HepG2 (cell line): Measurements from ENCODE around the gene C16orf54. TPM values are rescaled to one million over a fixed set of nuclear protein-coding genes. Genes with fewer than 3 reads are reported as not detected.

Experiments
- ATAC-seq: fragments of 200-7000 bp; cut with Tn5 transposase; 3 replicates; pipeline ENCODE4 v1.9.1; 2020; ENCODE audit warnings: mild to moderate bottlenecking, moderate library complexity
- BruUV-seq: library from RNA; stranded (reverse); fragments of 400-500 nt; replicated peaks from 2 replicates; lab custom pipeline; 2021; lab: Mats Ljungman, UMichigan
- CTCF ChIA-PET: fragments of 300-600 bp; formaldehyde crosslinking; extraction: SDS; loops from one replicate; lab custom pipeline; 2021; ENCODE audit warnings: low total read pairs, inconsistent platforms, low intra/inter-chr PET ratio; lab: Yijun Ruan, JAX
- POLR2A ChIA-PET: fragments of 350-600 bp; sonication (Branson Sonifier 250); formaldehyde crosslinking; loops from one replicate; lab custom pipeline; 2020; ENCODE audit warnings: antibody characterized with exemption, inconsistent platforms; lab: Yijun Ruan, JAX
- DNase-seq: peaks from one replicate; pipeline ENCODE4 v3.0.0-alpha.2; 2015; ENCODE audit warnings: low spot score
- FAIRE-seq: peaks from 3 replicates; lab custom pipeline; 2011; peaks lifted over from hg19 to GRCh38; lab: Jason Lieb, UNC
- H2AFZ ChIP-seq: one replicate; pipeline ENCODE4 v1.6.1; 2011; ENCODE audit warnings: low read length, inconsistent platforms
- H3K27ac ChIP-seq: fragments of 300-600 bp; 3 replicates; pipeline ENCODE4 v1.8.0; 2011; ENCODE audit warnings: mixed run types, mild to moderate bottlenecking, mixed read lengths, low read length, inconsistent platforms; ENCODE audit not compliant: insufficient read depth; ENCODE audit errors: extremely low read length
- H3K27me3 ChIP-seq, 2 experiments: fragments of 200-600 bp in 1 of 2; 2 replicates in 1 of 2; 3 replicates in 1 of 2; pipeline versions ENCODE4 v1.6.0 to v1.8.0; 2011; ENCODE audit warnings: low read length in 2 of 2, mild to moderate bottlenecking in 2 of 2, moderate library complexity in 2 of 2, inconsistent platforms in 1 of 2; ENCODE audit not compliant: insufficient read depth in 2 of 2, control insufficient read depth in 1 of 2
- H3K36me3 ChIP-seq, 2 experiments: fragments of 200-600 bp in 1 of 2; replicated peaks in 1 of 2; 2 replicates in 1 of 2; 3 replicates in 1 of 2; pipeline versions ENCODE4 v1.5.1 to v1.8.0; 2011; ENCODE audit warnings: low read length in 2 of 2, inconsistent platforms in 1 of 2; ENCODE audit not compliant: insufficient read depth in 2 of 2, control insufficient read depth in 1 of 2
- H3K4me1 ChIP-seq: 2 replicates; pipeline ENCODE4 v1.5.1; 2012; ENCODE audit warnings: low read length, inconsistent platforms; ENCODE audit not compliant: insufficient read depth
- H3K4me2 ChIP-seq: 2 replicates; pipeline ENCODE4 v1.6.0; 2011; ENCODE audit warnings: low read depth, low read length, inconsistent platforms
- H3K4me3 ChIP-seq, 3 experiments: fragments of 200-600 bp in 1 of 3; sonication (generic), shearing (Covaris generic) in 1 of 3; replicated peaks in 1 of 3; 2 replicates each; pipeline ENCODE4 v1.5.1; 2011 to 2016; ENCODE audit warnings: low read length in 3 of 3, inconsistent platforms in 2 of 3, low read depth in 2 of 3, mild to moderate bottlenecking in 2 of 3, control low read depth in 1 of 3, mixed read lengths in 1 of 3; ENCODE audit not compliant: insufficient read depth in 1 of 3
- H3K79me2 ChIP-seq: one replicate; pipeline ENCODE4 v1.6.1; 2011; ENCODE audit warnings: low read length, inconsistent platforms; ENCODE audit not compliant: insufficient read depth
- H3K9ac ChIP-seq: 2 replicates; pipeline ENCODE4 v1.6.0; 2011; ENCODE audit warnings: mild to moderate bottlenecking, low read depth, low read length, inconsistent platforms; ENCODE audit not compliant: insufficient read depth
- H3K9me3 ChIP-seq: 2 replicates; pipeline ENCODE4 v1.5.1; 2012; ENCODE audit warnings: mild to moderate bottlenecking, low read length
- H4K20me1 ChIP-seq: 2 replicates; pipeline ENCODE4 v1.6.0; 2011; ENCODE audit warnings: inconsistent platforms, mild to moderate bottlenecking, low read length, moderate library complexity; ENCODE audit not compliant: insufficient read depth
- DPF2 ChIP-seq: sonication (generic); formaldehyde crosslinking; IDR thresholded peaks from 2 replicates; pipeline ENCODE4 v1.4.0; 2020; ENCODE audit warnings: mild to moderate bottlenecking, low read depth, missing genetic modification reagents, borderline replicate concordance
- KDM5A ChIP-seq: fragments of 200-600 bp; sonication (generic); IDR thresholded peaks from 2 replicates; pipeline ENCODE4 v1.7.0; 2018; ENCODE audit warnings: antibody characterized with exemption, mild to moderate bottlenecking, low read length, borderline replicate concordance
- KLF9 ChIP-seq: IDR thresholded peaks from 2 replicates; pipeline ENCODE4 v1.6.1; 2016; ENCODE audit warnings: low read depth
- MAFF ChIP-seq: IDR thresholded peaks from 2 replicates; pipeline ENCODE4 v1.6.1; 2011; ENCODE audit warnings: low read depth, low read length, improper control_type of control experiment
- SMYD3 ChIP-seq: sonication (generic); formaldehyde crosslinking; IDR thresholded peaks from 2 replicates; pipeline ENCODE4 v1.8.1; 2023; ENCODE audit warnings: mild to moderate bottlenecking, missing genetic modification reagents
- TBP ChIP-seq: sonication (generic); formaldehyde crosslinking; IDR thresholded peaks from 2 replicates; pipeline ENCODE4 v1.5.0; 2020; ENCODE audit warnings: missing genetic modification reagents
- TGIF2 ChIP-seq: IDR thresholded peaks from 2 replicates; pipeline ENCODE4 v1.6.1; 2016; ENCODE audit warnings: control low read depth, missing compliant biosample characterization
- TSC22D2 ChIP-seq: sonication (generic); formaldehyde crosslinking; IDR thresholded peaks from 2 replicates; pipeline ENCODE4 v1.5.1; 2020; ENCODE audit warnings: missing genetic modification reagents, mild to moderate bottlenecking, borderline replicate concordance
- ZMYM4 ChIP-seq: sonication (generic); formaldehyde crosslinking; IDR thresholded peaks from 2 replicates; pipeline ENCODE4 v1.8.1; 2023; ENCODE audit warnings: mild to moderate bottlenecking, missing genetic modification reagents
- ZNF235 ChIP-seq: sonication (generic); formaldehyde crosslinking; IDR thresholded peaks from 2 replicates; pipeline ENCODE4 v1.8.1; 2023; ENCODE audit warnings: mild to moderate bottlenecking, missing genetic modification reagents, borderline replicate concordance
- WGBS: methylation state at CpG from one replicate; pipeline ENCODE4 v1.1.6; 2017; ENCODE audit warnings: low lambda C conversion rate; 5-methylcytosine and 5-hydroxymethylcytosine counted together
- in situ Hi-C: cut with HindIII; loops from 2 replicates; pipeline ENCODE4 v1.10.0; 2017; ENCODE audit warnings: low pct_unique_long_range_greater_than_20kb; ENCODE audit not compliant: extremely low pct_ligation_motif_present
- intact Hi-C: fragments of 100-400 bp; cut with micrococcal nuclease; formaldehyde crosslinking; loops from one replicate; pipeline ENCODE4 v1.10.0; 2022; ENCODE audit not compliant: unreplicated experiment
- polyA plus RNA-seq, 8 experiments: library from polyadenylated mRNA; depleted of rRNA in 3 of 8; stranded (reverse) in 7 of 8; unstranded in 1 of 8; fragments of >200 nt; fragmentation: Illumina TruSeq in 4 of 8; extraction: Trizol in 4 of 8; gene quantifications; 2 replicates each; pipeline versions ENCODE4 v1.2.1 to v1.2.3, GENCODE V29; 2011 to 2016; ENCODE audit warnings: low read depth in 4 of 8, missing spikeins in 1 of 8, mixed read lengths in 1 of 8; ENCODE audit not compliant: insufficient read depth in 1 of 8
- total RNA-seq, 5 experiments: library from RNA; depleted of rRNA; stranded (reverse); fragments of >200 nt; fragmentation: Illumina TruSeq; extraction: Trizol; gene quantifications; 2 replicates each; pipeline ENCODE4 v1.2.3, GENCODE V29; 2016; ENCODE audit warnings: low read depth in 1 of 5
- TF ChIP-seq, protein P1 (sequence below): sonication (generic); formaldehyde crosslinking; IDR thresholded peaks from 2 replicates; pipeline ENCODE4 v1.4.0; 2020; ENCODE audit warnings: mild to moderate bottlenecking, missing genetic modification reagents, borderline replicate concordance
- TF ChIP-seq, protein P2 (sequence below): IDR thresholded peaks from 2 replicates; pipeline ENCODE4 v1.6.1; 2016; ENCODE audit warnings: missing compliant biosample characterization, missing genetic modification reagents, borderline replicate concordance
- TF ChIP-seq, protein P3 (sequence below): sonication (generic); formaldehyde crosslinking; IDR thresholded peaks from 2 replicates; pipeline ENCODE4 v1.4.0; 2020; ENCODE audit warnings: missing genetic modification reagents, mild to moderate bottlenecking, borderline replicate concordance
- TF ChIP-seq, protein P4 (sequence below): sonication (generic); formaldehyde crosslinking; IDR thresholded peaks from 2 replicates; pipeline ENCODE4 v1.4.0; 2020; ENCODE audit warnings: mild to moderate bottlenecking, missing genetic modification reagents

C16orf54 gene
- total and polyA plus RNA-seq, 2 of the 13 experiments (the other 11 are each of a cell fraction or from before 2014, with no cell fraction given): not detected

DNA sequence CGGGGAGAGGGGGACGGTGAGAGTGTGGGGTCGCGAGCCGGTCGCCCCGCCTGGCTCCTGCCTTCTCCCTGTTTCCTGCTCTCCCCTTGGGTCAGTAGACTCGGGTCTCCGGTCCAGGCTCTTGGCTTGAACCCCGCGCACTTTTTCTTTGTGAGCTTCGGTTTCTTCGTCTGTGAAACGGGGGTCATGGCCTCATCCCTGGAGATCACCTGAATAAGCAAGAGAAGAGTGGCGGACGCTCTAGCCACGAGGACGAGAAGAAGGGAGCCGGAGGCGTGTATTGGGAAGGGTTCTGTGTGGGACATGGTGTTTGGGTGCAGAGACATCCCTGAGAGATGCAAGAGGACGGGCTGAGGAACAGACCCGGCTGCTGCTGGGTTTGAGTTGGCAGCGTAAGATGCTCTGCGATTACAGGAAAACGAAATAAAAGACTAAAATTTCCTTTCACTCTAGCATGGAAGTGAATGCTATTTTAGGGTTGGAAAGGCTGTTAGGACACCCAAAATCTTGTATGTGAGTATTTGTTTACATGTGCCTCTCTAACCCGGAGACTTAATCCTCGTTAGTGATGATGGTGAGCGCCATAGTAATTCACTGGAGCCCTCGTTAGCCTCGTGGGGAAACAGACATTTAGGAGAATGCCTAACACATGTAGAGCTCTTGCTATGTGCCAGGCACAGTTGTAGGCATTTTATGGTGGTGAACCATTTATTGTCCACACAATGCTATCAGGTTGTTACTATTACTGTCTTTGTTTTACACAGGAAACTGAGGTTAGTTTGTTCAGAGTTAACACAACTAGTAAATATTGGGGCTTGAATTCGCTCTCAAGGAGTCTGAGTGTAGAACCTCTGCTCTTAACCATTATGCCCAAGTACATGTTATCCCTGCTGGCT is 45.4 kb upstream of the C16orf54 start:
- Histone ChIP-seq H3K79me2 (peaks cover 56% of the 10 kb centered on the region), H4K20me1 (no peaks in the 10 kb centered on the region), H3K9ac (peak overlapping the region; percentile 80), H3K4me2 (peak overlapping the region; percentile 92), H3K36me3 (peaks cover 0 to 8% of the 10 kb centered on the region in 2 experiments; a peak in 4 of 5 replicates), H3K4me1 (peaks cover 59% of the 10 kb centered on the region), H3K27ac (peak overlapping the region; percentile 60), H3K9me3 (no peaks in the 10 kb centered on the region), H3K4me3 (peak overlapping the region; percentile 77 to 97 (median 84)), H2AFZ (no peak overlapping the region), H3K27me3 (no peaks in the 10 kb centered on the region; a peak in 1 of 5 replicates)
- no peak for FAIRE-seq
- WGBS: under 1% methylated on average over 27 of the region's 31 CpGs
- intact Hi-C loops (loop anchor here (1.0 to 5.0 kb wide), 2 partner anchors 14 to 54 kb away; no protein-coding TSS in a partner anchor), in situ Hi-C loops (no loop called here)
- TSS peak; percentile 72 for BruUV-seq
- POLR2A ChIA-PET: interaction anchor here (0.6 to 4.0 kb wide), 20 partner anchors 12 to 274 kb away, joined by 3 to 37 read pairs (median 10); partner anchors contain the start of genes ALDOA, ASPHD1, MAZ and MVP
- ATAC-seq: peak; percentile 45
- no peak for DNase-seq
- CTCF ChIA-PET: interaction anchor here (0.8 to 1.7 kb wide), 3 partner anchors 25 to 62 kb away, joined by 3 to 4 read pairs (median 3); partner anchors contain the start of gene PAGR1
- TF ChIP-seq KLF9 (CRISPR knock-in tag) (no peak), SMYD3 (CRISPR knock-in tag) (peak; percentile 12; the same call in 1 of the 2 replicates), TGIF2 (CRISPR knock-in tag) (no peak), TBP (CRISPR knock-in tag) (no peak), DPF2 (no peak), MAFF (no peak), TSC22D2 (CRISPR knock-in tag) (0 out of 2 replicates have a peak, but pooled peaks have one; percentile 6), ZMYM4 (CRISPR knock-in tag) (0 out of 2 replicates have a peak, but pooled peaks have one; percentile 16), KDM5A (peak; percentile 80), ZNF235 (CRISPR knock-in tag) (peak; percentile 84; the same call in 1 of the 2 replicates)
- TF ChIP-seq, protein P1, sequence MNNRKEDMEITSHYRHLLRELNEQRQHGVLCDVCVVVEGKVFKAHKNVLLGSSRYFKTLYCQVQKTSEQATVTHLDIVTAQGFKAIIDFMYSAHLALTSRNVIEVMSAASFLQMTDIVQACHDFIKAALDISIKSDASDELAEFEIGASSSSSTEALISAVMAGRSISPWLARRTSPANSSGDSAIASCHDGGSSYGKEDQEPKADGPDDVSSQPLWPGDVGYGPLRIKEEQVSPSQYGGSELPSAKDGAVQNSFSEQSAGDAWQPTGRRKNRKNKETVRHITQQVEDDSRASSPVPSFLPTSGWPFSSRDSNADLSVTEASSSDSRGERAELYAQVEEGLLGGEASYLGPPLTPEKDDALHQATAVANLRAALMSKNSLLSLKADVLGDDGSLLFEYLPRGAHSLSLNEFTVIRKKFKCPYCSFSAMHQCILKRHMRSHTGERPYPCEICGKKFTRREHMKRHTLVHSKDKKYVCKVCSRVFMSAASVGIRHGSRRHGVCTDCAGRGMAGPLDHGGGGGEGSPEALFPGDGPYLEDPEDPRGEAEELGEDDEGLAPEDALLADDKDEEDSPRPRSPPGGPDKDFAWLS: no peak
- TF ChIP-seq, protein P2, sequence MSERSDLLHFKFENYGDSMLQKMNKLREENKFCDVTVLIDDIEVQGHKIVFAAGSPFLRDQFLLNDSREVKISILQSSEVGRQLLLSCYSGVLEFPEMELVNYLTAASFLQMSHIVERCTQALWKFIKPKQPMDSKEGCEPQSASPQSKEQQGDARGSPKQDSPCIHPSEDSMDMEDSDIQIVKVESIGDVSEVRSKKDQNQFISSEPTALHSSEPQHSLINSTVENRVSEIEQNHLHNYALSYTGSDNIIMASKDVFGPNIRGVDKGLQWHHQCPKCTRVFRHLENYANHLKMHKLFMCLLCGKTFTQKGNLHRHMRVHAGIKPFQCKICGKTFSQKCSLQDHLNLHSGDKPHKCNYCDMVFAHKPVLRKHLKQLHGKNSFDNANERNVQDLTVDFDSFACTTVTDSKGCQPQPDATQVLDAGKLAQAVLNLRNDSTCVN: no peak
- TF ChIP-seq, protein P3, sequence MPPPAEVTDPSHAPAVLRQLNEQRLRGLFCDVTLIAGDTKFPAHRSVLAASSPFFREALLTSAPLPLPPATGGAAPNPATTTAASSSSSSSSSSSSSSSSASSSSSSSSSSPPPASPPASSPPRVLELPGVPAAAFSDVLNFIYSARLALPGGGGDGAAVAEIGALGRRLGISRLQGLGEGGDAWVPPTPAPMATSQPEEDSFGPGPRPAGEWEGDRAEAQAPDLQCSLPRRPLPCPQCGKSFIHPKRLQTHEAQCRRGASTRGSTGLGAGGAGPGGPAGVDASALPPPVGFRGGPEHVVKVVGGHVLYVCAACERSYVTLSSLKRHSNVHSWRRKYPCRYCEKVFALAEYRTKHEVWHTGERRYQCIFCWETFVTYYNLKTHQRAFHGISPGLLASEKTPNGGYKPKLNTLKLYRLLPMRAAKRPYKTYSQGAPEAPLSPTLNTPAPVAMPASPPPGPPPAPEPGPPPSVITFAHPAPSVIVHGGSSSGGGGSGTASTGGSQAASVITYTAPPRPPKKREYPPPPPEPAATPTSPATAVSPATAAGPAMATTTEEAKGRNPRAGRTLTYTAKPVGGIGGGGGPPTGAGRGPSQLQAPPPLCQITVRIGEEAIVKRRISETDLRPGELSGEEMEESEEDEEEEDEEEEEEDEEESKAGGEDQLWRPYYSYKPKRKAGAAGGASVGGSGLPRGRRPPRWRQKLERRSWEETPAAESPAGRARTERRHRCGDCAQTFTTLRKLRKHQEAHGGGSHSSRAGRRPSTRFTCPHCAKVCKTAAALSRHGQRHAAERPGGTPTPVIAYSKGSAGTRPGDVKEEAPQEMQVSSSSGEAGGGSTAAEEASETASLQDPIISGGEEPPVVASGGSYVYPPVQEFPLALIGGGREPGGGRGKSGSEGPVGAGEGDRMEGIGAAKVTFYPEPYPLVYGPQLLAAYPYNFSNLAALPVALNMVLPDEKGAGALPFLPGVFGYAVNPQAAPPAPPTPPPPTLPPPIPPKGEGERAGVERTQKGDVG (CRISPR knock-in tag): peak; percentile 14; the same call in 1 of the 2 replicates
- TF ChIP-seq, protein P4, sequence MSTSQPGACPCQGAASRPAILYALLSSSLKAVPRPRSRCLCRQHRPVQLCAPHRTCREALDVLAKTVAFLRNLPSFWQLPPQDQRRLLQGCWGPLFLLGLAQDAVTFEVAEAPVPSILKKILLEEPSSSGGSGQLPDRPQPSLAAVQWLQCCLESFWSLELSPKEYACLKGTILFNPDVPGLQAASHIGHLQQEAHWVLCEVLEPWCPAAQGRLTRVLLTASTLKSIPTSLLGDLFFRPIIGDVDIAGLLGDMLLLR (CRISPR knock-in tag): 0 out of 2 replicates have a peak, but pooled peaks have one; percentile 3
